GM12874 (cell line): Measurements from ENCODE around the gene SLC19A3.

Experiments
- CTCF ChIP-seq: IDR thresholded peaks from 2 replicates; pipeline ENCODE4 v1.5.1; 2011; ENCODE audit warnings: low read depth, mild to moderate bottlenecking, control low read depth, low read length, moderate library complexity; ENCODE audit not compliant: insufficient read depth

The SLC19A3 gene

GRCh38 chr2:227717687-227718567, at the start of gene SLC19A3:
Gene SLC19A3 (minus strand): TSS chr2:227718028. CDS start chr2:227702318, 15,710 bp downstream.
- no peak for TF ChIP-seq CTCF

GRCh38 chr2:227766373-227766883, 48.6 kb upstream of the SLC19A3 start:
- peak; percentile 81 for TF ChIP-seq CTCF

GRCh38 chr2:227765788-227766372, 48.1 kb upstream of the SLC19A3 start:
- TF ChIP-seq CTCF: no peak

- no peak for TF ChIP-seq CTCF
Observed at GRCh38 chr2:227761740-227762476, 44.1 kb upstream of the SLC19A3 start.

- TF ChIP-seq CTCF: no peak
Observed at GRCh38 chr2:227759411-227760118, 41.7 kb upstream of the SLC19A3 start.

GRCh38 chr2:227748079-227748478, 30.3 kb upstream of the SLC19A3 start:
- peak; percentile 61 for TF ChIP-seq CTCF
